ENCODE measurements around the gene TMEFF2. TPM values are rescaled to one million over a fixed set of nuclear protein-coding genes. Genes with fewer than 3 reads are reported as not detected.
A peak's percentile ranks its signal among the peaks of the same experiment; 100 is the strongest.

Gene TMEFF2
- total RNA-seq, 2 donors from 2014 or later, result 0.21 TPM; not detected in 1

GRCh38 chr2:191920502-191920901, 274.2 kb downstream of the TMEFF2 start:
- Histone ChIP-seq H3K9me3 (no peaks in the 10 kb centered on the region), H3K27me3 (replicated peaks; ENCODE audit: insufficient read depth) (no peaks in the 10 kb centered on the region), H3K27ac (no peak overlapping the region), H3K4me1 (ENCODE audit: control insufficient read depth in 1 of 2, low read depth in 2 of 2) (peaks cover 0 to 24% of the 10 kb centered on the region in 2 donors), H3K4me3 (no peak overlapping the region), H3K36me3 (no peaks in the 10 kb centered on the region)
- ATAC-seq (ENCODE audit: insufficient number of reproducible peaks, low FRiP score, low read depth) (no peak), DNase-seq (ENCODE audit: low spot score) (no peak)
- no peak for TF ChIP-seq CTCF (IDR thresholded peaks at IDR 0.05)

DNA sequence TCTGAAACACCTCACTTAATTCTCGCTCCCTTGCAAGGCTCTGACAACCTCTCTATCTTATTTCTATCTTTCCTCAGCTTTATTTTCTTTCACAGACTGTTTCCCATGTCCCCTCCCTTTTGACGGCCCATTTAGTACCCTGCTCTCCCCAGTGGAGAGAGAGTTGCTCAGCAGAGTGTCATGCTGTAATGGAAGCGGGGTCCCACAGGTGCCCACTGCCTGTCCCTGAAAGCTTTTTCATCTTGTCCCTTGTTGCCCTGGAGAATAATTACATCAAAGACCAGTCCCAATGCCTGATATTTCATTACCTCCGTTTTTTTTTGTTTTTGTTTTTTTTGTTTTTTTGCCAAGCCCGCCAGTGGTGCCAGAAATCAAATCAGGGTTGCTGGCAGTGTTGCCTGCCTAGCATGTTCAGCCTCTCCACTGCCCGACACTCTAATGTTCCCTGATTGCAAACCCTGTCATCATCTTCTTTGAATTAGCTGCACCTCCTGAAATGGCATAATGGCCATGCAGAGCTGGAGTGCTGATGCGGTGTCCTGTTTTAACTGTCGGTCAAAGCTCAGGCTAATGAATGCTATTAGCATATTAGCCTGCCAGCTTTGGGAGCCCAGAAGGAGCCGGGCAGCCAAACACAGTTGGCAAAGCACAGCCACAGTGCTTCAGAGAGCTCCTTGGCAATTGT, 276.6 kb downstream of the TMEFF2 start:
- Histone ChIP-seq H3K4me1 (ENCODE audit: control insufficient read depth in 1 of 2, low read depth in 2 of 2) (peaks cover 0 to 26% of the 10 kb centered on the region in 2 donors), H3K4me3 (no peak overlapping the region), H3K36me3 (no peaks in the 10 kb centered on the region), H3K27me3 (replicated peaks; ENCODE audit: insufficient read depth) (no peaks in the 10 kb centered on the region), H3K9me3 (no peaks in the 10 kb centered on the region), H3K27ac (peak overlapping the region; percentile 28 to 45)
- ATAC-seq (ENCODE audit: insufficient number of reproducible peaks, low FRiP score, low read depth), result no peak
- no peak for DNase-seq (ENCODE audit: low spot score)
- TF ChIP-seq CTCF (IDR thresholded peaks at IDR 0.05), result no peak

- Histone ChIP-seq H3K36me3 (no peaks in the 10 kb centered on the region), H3K4me1 (ENCODE audit: control insufficient read depth in 1 of 2, low read depth in 2 of 2) (peaks cover 0 to 32% of the 10 kb centered on the region in 2 donors), H3K9me3 (no peaks in the 10 kb centered on the region), H3K27ac (peak overlapping the region; percentile 28 to 45), H3K27me3 (replicated peaks; ENCODE audit: insufficient read depth) (no peaks in the 10 kb centered on the region), H3K4me3 (no peak overlapping the region)
- ATAC-seq (ENCODE audit: insufficient number of reproducible peaks, low FRiP score, low read depth) (no peak), DNase-seq (ENCODE audit: low spot score) (no peak)
- TF ChIP-seq CTCF (IDR thresholded peaks at IDR 0.05), result no peak
These were observed 277.3 kb downstream of the TMEFF2 start for GRCh38 chr2:191917430-191917881.

- no peaks in the 10 kb centered on the region for H3K27me3 ChIP-seq (replicated peaks; ENCODE audit: insufficient read depth)
- no peak overlapping the region for H3K27ac ChIP-seq
- no peak overlapping the region for H3K4me3 ChIP-seq
- TF ChIP-seq CTCF (IDR thresholded peaks at IDR 0.05), result no peak
- no peaks in the 10 kb centered on the region for H3K9me3 ChIP-seq
- ATAC-seq (ENCODE audit: insufficient number of reproducible peaks, low FRiP score, low read depth), result no peak
- no peaks in the 10 kb centered on the region for H3K36me3 ChIP-seq
- no peak for DNase-seq (ENCODE audit: low spot score)
- peaks cover 0 to 32% of the 10 kb centered on the region in 2 donors for H3K4me1 ChIP-seq (ENCODE audit: control insufficient read depth in 1 of 2, low read depth in 2 of 2)
These were observed 277.9 kb downstream of the TMEFF2 start for GRCh38 chr2:191916826-191917225.

- no peaks in the 10 kb centered on the region for H3K27me3 ChIP-seq (replicated peaks; ENCODE audit: insufficient read depth)
- TF ChIP-seq CTCF (IDR thresholded peaks at IDR 0.05), result no peak
- H3K4me3 ChIP-seq, result no peak overlapping the region
- no peak overlapping the region for H3K27ac ChIP-seq
- ATAC-seq (ENCODE audit: insufficient number of reproducible peaks, low FRiP score, low read depth) (no peak), DNase-seq (ENCODE audit: low spot score) (no peak)
- H3K36me3 ChIP-seq, result no peaks in the 10 kb centered on the region
- no peaks in the 10 kb centered on the region for H3K9me3 ChIP-seq
- peaks cover 0 to 32% of the 10 kb centered on the region in 2 donors for H3K4me1 ChIP-seq (ENCODE audit: control insufficient read depth in 1 of 2, low read depth in 2 of 2)
These were observed 279.0 kb downstream of the TMEFF2 start for GRCh38 chr2:191915750-191916149.

Measured in thoracic aorta (tissue), 2 donors.